Mammary epithelial cell (primary cell): ENCODE results near the gene JUNB.
A peak's percentile ranks its signal among the peaks of the same experiment; 100 is the strongest.

ENCODE experiments used
- CTCF ChIP-seq, 2 donors: IDR thresholded peaks in 1 of 2; conservative IDR thresholded peaks in 1 of 2; 2 replicates each; pipeline ENCODE4 v1.5.1; 2011 to 2012; ENCODE audit warnings: inconsistent platforms in 2 of 2, low read length in 2 of 2, mild to moderate bottlenecking in 2 of 2, control low read depth in 1 of 2, low read depth in 1 of 2; ENCODE audit not compliant: insufficient read depth in 1 of 2; ENCODE audit errors: extremely low read depth in 1 of 2
- EZH2 ChIP-seq: IDR thresholded peaks from 2 replicates; pipeline ENCODE4 v1.6.1; 2012; ENCODE audit warnings: low read length, inconsistent platforms, borderline replicate concordance

GRCh38 chr19:12796146-12797071 lies 5.1 kb downstream of the JUNB start:
- TF ChIP-seq CTCF (conservative IDR thresholded peaks at IDR 0.05 in 1 of 2, IDR thresholded peaks at IDR 0.05 in 1 of 2; ENCODE audit: extremely low read depth in 1 of 2, insufficient read depth in 1 of 2, low read depth in 1 of 2, low read length in 2 of 2), result peak; percentile 97
- TF ChIP-seq EZH2, result no peak
